22Rv1 (cell line): ENCODE measurements around the gene CAMKK1.

ENCODE experiments used
- CTCF ChIP-seq: fragments of 450-650 bp; IDR thresholded peaks from 2 replicates; pipeline ENCODE4 v1.5.1; 2017; ENCODE audit warnings: mild to moderate bottlenecking
- ZFX ChIP-seq: fragments of 450-650 bp; IDR thresholded peaks from 2 replicates; pipeline ENCODE4 v1.6.1; 2017; ENCODE audit warnings: antibody characterized with exemption, borderline replicate concordance

- TF ChIP-seq CTCF = no peak
- TF ChIP-seq ZFX = no peak
These were observed 21.4 kb upstream of the CAMKK1 start for GRCh38 chr17:3914312-3914670.
